Heart left ventricle (tissue), 16 donors: ENCODE measurements around the gene RAB4A. TPM values are rescaled to one million over a fixed set of nuclear protein-coding genes. Genes with fewer than 3 reads are reported as not detected.

ENCODE experiments used
- ATAC-seq, 4 donors: fragments of 200-7000 bp; cut with Tn5 transposase; one replicate each; pipeline ENCODE4 v1.9.1; 2020 to 2022; ENCODE audit warnings: moderate library complexity in 4 of 4, mild to moderate bottlenecking in 3 of 4, moderate number of reproducible peaks in 1 of 4
- DNase-seq, 5 donors: peaks; one replicate each; pipeline ENCODE4 v3.0.0-alpha.2; 2020
- H3K27ac ChIP-seq, 12 donors: fragments of 200-600 bp; sonication (generic) in 4 of 12; one replicate each; pipeline versions ENCODE4 v1.5.0 to v1.8.0; 2016 to 2022; ENCODE audit warnings: mild to moderate bottlenecking in 2 of 12
- H3K27me3 ChIP-seq, 9 donors: fragments of 200-600 bp; sonication (generic) in 2 of 9; one replicate each; pipeline versions ENCODE4 v1.5.1 to v1.8.0; 2016 to 2022; ENCODE audit warnings: mild to moderate bottlenecking in 3 of 9
- H3K36me3 ChIP-seq, 9 donors: fragments of 200-600 bp; sonication (generic) in 2 of 9; one replicate each; pipeline versions ENCODE4 v1.5.0 to v1.8.0; 2018 to 2022; ENCODE audit warnings: mild to moderate bottlenecking in 2 of 9
- H3K4me1 ChIP-seq, 12 donors: fragments of 200-600 bp; sonication (generic) in 4 of 12; one replicate each; pipeline versions ENCODE4 v1.5.0 to v1.8.0; 2016 to 2022; ENCODE audit warnings: mild to moderate bottlenecking in 3 of 12
- H3K4me3 ChIP-seq, 12 donors: fragments of 200-600 bp; sonication (generic) in 4 of 12; one replicate each; pipeline versions ENCODE4 v1.5.0 to v1.8.0; 2017 to 2022; ENCODE audit warnings: mild to moderate bottlenecking in 9 of 12, moderate library complexity in 4 of 12
- H3K9me3 ChIP-seq, 12 donors: fragments of 200-600 bp; sonication (generic) in 4 of 12; one replicate each; pipeline versions ENCODE4 v1.5.0 to v1.8.0; 2016 to 2022; ENCODE audit warnings: mild to moderate bottlenecking in 1 of 12
- POLR2A ChIP-seq, 2 donors: fragments of 450-650 bp; IDR thresholded peaks; one replicate each; pipeline ENCODE4 v1.6.1; 2017; ENCODE audit warnings: antibody characterized with exemption in 2 of 2, mild to moderate bottlenecking in 2 of 2, moderate library complexity in 2 of 2
- WGBS, 4 donors: extraction: QIAGEN DNeasy Blood & Tissue Kit in 2 of 4; methylation state at CpG; one replicate each; pipeline versions ENCODE4 v1.1.5 to v1.1.7; 2013 to 2018; 5-methylcytosine and 5-hydroxymethylcytosine counted together
- intact Hi-C, 10 donors: fragments of 100-400 bp; cut with DNase I; formaldehyde crosslinking; loops; one replicate each; pipeline versions ENCODE4 v1.11.1 to v1.14.2; 2022
- polyA plus RNA-seq, 2 donors: library from polyadenylated mRNA; stranded (reverse); fragments of 200-250 nt; gene quantifications; one replicate each; pipeline ENCODE4 v1.2.3, GENCODE V29; 2013
- total RNA-seq, 9 donors: library from RNA; depleted of rRNA in 2 of 9; stranded (reverse); fragments of >200 nt in 2 of 9; fragmentation: NEBNext Ultra II Directional in 3 of 9; extraction: Animal tissue kit (Norgen Biotek cat#: 25700) in 3 of 9; gene quantifications; one replicate each; pipeline versions ENCODE4 v1.1.0 to v1.2.4, GENCODE V29; 2016 to 2023
- TF ChIP-seq, protein P1 (sequence below), 12 donors: fragments of 200-600 bp; sonication (generic) in 4 of 12; IDR thresholded peaks; one replicate each; pipeline versions ENCODE4 v1.5.0 to v1.8.0; 2018 to 2022; ENCODE audit warnings: antibody characterized with exemption in 12 of 12, mild to moderate bottlenecking in 5 of 12
- donor health status: ischemic (EF 13 %, LVEDD 7.1; RV severe dilation, severe dysfunction).
- donor health status: healthy with polysubstance abuse.
- donor health status: DM: no; HTN: yes; CAD: no.
- donor health status: DM: no; HTN: no; CAD: no.
- donor health status: ischemic (EF 25% LVEDD 6.9; RV normal size, moderate dysfunction).
- donor health status: ischemic (EF 25% LVEDD 5.7; RV mildly dilated, moderate dysfunction).
- donor health status: healthy.
- donor health status: DM: yes; HTN: yes; CAD: no.
- donor health status: ischemic (EF 35%, LVEDD 5.7; RV mildly dilated, moderate dysfunction).
- donor health status: nonischemic (EF 11% LVEDD 7.7; RV severe dilation, severe dysfunction).
- donor health status: DM: yes; HTN: yes; CAD: no.
- donor health status: PGD.
- donor health status: ischemic (EF 29% LVEDD 5.4; RV normal size, mild dysfunction).
- donor health status: nonischemic (EF 23%, LVEDD 6.1; RV moderate dilation, normal function).

RAB4A gene
- total and polyA plus RNA-seq, 11 donors: 27.6 to 159 (median 92.2) TPM

- peaks cover 0 to 11% (median 0%) of the 10 kb centered on the region in 9 donors for H3K27me3 ChIP-seq
- peak overlapping the region in 1 of 12 donors; percentile 38 for H3K27ac ChIP-seq
- no peaks in the 10 kb centered on the region for H3K9me3 ChIP-seq
- TF ChIP-seq, protein P1, sequence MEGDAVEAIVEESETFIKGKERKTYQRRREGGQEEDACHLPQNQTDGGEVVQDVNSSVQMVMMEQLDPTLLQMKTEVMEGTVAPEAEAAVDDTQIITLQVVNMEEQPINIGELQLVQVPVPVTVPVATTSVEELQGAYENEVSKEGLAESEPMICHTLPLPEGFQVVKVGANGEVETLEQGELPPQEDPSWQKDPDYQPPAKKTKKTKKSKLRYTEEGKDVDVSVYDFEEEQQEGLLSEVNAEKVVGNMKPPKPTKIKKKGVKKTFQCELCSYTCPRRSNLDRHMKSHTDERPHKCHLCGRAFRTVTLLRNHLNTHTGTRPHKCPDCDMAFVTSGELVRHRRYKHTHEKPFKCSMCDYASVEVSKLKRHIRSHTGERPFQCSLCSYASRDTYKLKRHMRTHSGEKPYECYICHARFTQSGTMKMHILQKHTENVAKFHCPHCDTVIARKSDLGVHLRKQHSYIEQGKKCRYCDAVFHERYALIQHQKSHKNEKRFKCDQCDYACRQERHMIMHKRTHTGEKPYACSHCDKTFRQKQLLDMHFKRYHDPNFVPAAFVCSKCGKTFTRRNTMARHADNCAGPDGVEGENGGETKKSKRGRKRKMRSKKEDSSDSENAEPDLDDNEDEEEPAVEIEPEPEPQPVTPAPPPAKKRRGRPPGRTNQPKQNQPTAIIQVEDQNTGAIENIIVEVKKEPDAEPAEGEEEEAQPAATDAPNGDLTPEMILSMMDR (IDR thresholded peaks at IDR 0.05): no peak
- TF ChIP-seq POLR2A (IDR thresholded peaks at IDR 0.05): no peak
- no peak overlapping the region for H3K4me3 ChIP-seq
- intact Hi-C loops: loop anchor here in 5 of 10 donors (10.0 kb wide), 3 partner anchors 265 to 1065 kb away; no protein-coding TSS in a partner anchor
- peaks cover 0 to 41% (median 0%) of the 10 kb centered on the region in 12 donors for H3K4me1 ChIP-seq
- DNase-seq: no peak
- no peaks in the 10 kb centered on the region for H3K36me3 ChIP-seq
- 75 to 86% (median 85%) methylated on average over 6 of the region's 6 CpGs for WGBS, 4 donors
- peak in 2 of 4 donors; percentile 25 to 26 for ATAC-seq
These were observed 20.9 kb upstream of the RAB4A start for GRCh38 chr1:229249854-229250644.

DNA sequence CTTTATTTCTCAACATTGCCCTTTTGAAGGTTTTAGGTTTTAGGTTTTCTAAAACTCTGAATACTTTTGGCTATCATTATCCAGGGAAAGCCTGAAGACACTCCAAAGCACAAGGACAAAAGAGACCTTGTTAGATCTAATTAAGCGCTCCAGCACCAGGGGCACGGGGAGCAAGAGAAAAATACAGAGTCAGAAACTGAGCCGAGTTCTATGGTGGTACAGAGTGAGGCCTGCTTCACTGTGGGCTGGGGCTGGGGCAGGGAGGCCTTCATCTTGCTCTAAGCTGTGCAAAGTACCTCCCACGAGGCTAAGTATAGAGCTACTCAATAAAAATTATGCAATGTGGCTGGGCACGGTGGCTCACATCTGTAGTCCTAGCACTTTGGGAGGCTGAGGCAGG, 19.7 kb upstream of the RAB4A start:
- WGBS, 4 donors: 74 to 87% (median 81%) methylated on average over 5 of the region's 5 CpGs
- ATAC-seq: no peak
- Histone ChIP-seq H3K27ac (no peak overlapping the region), H3K4me1 (peaks cover 0 to 41% (median 0%) of the 10 kb centered on the region in 12 donors), H3K9me3 (no peaks in the 10 kb centered on the region), H3K27me3 (peaks cover 0 to 11% (median 0%) of the 10 kb centered on the region in 9 donors), H3K4me3 (no peak overlapping the region), H3K36me3 (no peaks in the 10 kb centered on the region)
- no peak for DNase-seq
- intact Hi-C loops: loop anchor here in 5 of 10 donors (10.0 kb wide), 3 partner anchors 264 to 1064 kb away; no protein-coding TSS in a partner anchor
- TF ChIP-seq POLR2A (IDR thresholded peaks at IDR 0.05): no peak
- TF ChIP-seq, protein P1 (IDR thresholded peaks at IDR 0.05): no peak

GRCh38 chr1:229252228-229252984, 18.5 kb upstream of the RAB4A start:
- TF ChIP-seq POLR2A (IDR thresholded peaks at IDR 0.05): no peak
- TF ChIP-seq, protein P1 (IDR thresholded peaks at IDR 0.05): no peak
- Histone ChIP-seq H3K9me3 (no peaks in the 10 kb centered on the region), H3K4me3 (no peak overlapping the region), H3K27ac (no peak overlapping the region), H3K27me3 (peaks cover 0 to 11% (median 0%) of the 10 kb centered on the region in 9 donors), H3K4me1 (peaks cover 0 to 41% (median 0%) of the 10 kb centered on the region in 12 donors), H3K36me3 (no peaks in the 10 kb centered on the region)
- peak in 3 of 4 donors; percentile 38 to 50 (median 47) for ATAC-seq
- 36 to 41% (median 39%) methylated on average over 12 of the region's 12 CpGs for WGBS, 4 donors
- DNase-seq: no peak
- intact Hi-C loops: loop anchor here in 5 of 10 donors (10.0 kb wide), 3 partner anchors 262 to 1062 kb away; no protein-coding TSS in a partner anchor
